Mesenchymal stem cell (in vitro differentiated cells and primary cell): ENCODE measurements around the gene PSMG4.
A peak's percentile ranks its signal among the peaks of the same experiment; 100 is the strongest.

Experiments used
- DNase-seq: peaks from one replicate; pipeline ENCODE4 v3.0.0-alpha.2; 2013
- H2AFZ ChIP-seq: one replicate; pipeline ENCODE4 v1.6.1; 2013; ENCODE audit warnings: low read depth, mild to moderate bottlenecking, control low read depth, inconsistent platforms, low read length, moderate library complexity
- H2AK5ac ChIP-seq: 2 replicates; pipeline ENCODE4 v1.6.1; 2013; ENCODE audit warnings: low read length, moderate library complexity, mild to moderate bottlenecking, inconsistent platforms; ENCODE audit not compliant: severe bottlenecking
- H2BK120ac ChIP-seq: one replicate; pipeline ENCODE4 v1.6.1; 2013; ENCODE audit warnings: low read depth, mild to moderate bottlenecking, inconsistent platforms, low read length, moderate library complexity
- H2BK12ac ChIP-seq, 2 experiments: one replicate each; pipeline ENCODE4 v1.6.1; 2013; ENCODE audit warnings: inconsistent platforms in 2 of 2, low read length in 2 of 2, mild to moderate bottlenecking in 2 of 2, moderate library complexity in 2 of 2, control low read depth in 1 of 2
- H2BK15ac ChIP-seq: one replicate; pipeline ENCODE4 v1.6.1; 2013; ENCODE audit warnings: mild to moderate bottlenecking, low read depth, inconsistent platforms; ENCODE audit not compliant: poor library complexity, severe bottlenecking
- H2BK5ac ChIP-seq: 2 replicates; pipeline ENCODE4 v1.6.1; 2013; ENCODE audit warnings: low read depth, mild to moderate bottlenecking, low read length, control low read depth, inconsistent platforms; ENCODE audit not compliant: poor library complexity, severe bottlenecking
- H3K14ac ChIP-seq, 2 experiments: one replicate each; pipeline ENCODE4 v1.6.1; 2013; ENCODE audit warnings: inconsistent platforms in 2 of 2, low read length in 2 of 2, control low read depth in 1 of 2, mild to moderate bottlenecking in 1 of 2, moderate library complexity in 1 of 2
- H3K18ac ChIP-seq, 2 experiments: one replicate each; pipeline ENCODE4 v1.6.1; 2013; ENCODE audit warnings: inconsistent platforms in 2 of 2, low read length in 2 of 2, control low read depth in 1 of 2, low read depth in 1 of 2, mild to moderate bottlenecking in 1 of 2
- H3K23ac ChIP-seq, 2 experiments: one replicate each; pipeline ENCODE4 v1.6.1; 2013; ENCODE audit warnings: inconsistent platforms in 2 of 2, low read length in 2 of 2, mild to moderate bottlenecking in 2 of 2, moderate library complexity in 2 of 2, control low read depth in 1 of 2
- H3K27ac ChIP-seq: 2 replicates; pipeline ENCODE4 v1.5.1; 2013; ENCODE audit warnings: mild to moderate bottlenecking, moderate library complexity, low read length, control low read depth, inconsistent platforms; ENCODE audit not compliant: poor library complexity, severe bottlenecking
- H3K27me3 ChIP-seq, 2 experiments: 2 replicates each; pipeline versions ENCODE4 v1.6.1 to v1.7.0; 2013; ENCODE audit warnings: low read length in 2 of 2, mild to moderate bottlenecking in 2 of 2, moderate library complexity in 2 of 2, control low read depth in 1 of 2, inconsistent platforms in 1 of 2; ENCODE audit not compliant: control insufficient read depth in 1 of 2, insufficient read depth in 1 of 2
- H3K36me3 ChIP-seq, 2 experiments: 2 replicates each; pipeline versions ENCODE4 v1.6.1 to v1.7.0; 2013; ENCODE audit warnings: low read length in 2 of 2, control low read depth in 1 of 2, inconsistent platforms in 1 of 2, low read depth in 1 of 2, mild to moderate bottlenecking in 1 of 2; ENCODE audit not compliant: insufficient read depth in 2 of 2, control insufficient read depth in 1 of 2
- H3K4ac ChIP-seq, 2 experiments: one replicate each; pipeline ENCODE4 v1.6.1; 2013; ENCODE audit warnings: inconsistent platforms in 2 of 2, low read length in 2 of 2, mild to moderate bottlenecking in 2 of 2, moderate library complexity in 2 of 2, control low read depth in 1 of 2, low read depth in 1 of 2
- H3K4me1 ChIP-seq: 2 replicates; pipeline ENCODE4 v1.6.1; 2013; ENCODE audit warnings: low read depth, low read length, control low read depth; ENCODE audit not compliant: control insufficient read depth, insufficient read depth
- H3K4me2 ChIP-seq: 2 replicates; pipeline ENCODE4 v1.6.1; 2013; ENCODE audit warnings: low read length, mild to moderate bottlenecking, inconsistent platforms; ENCODE audit not compliant: poor library complexity, severe bottlenecking
- H3K4me3 ChIP-seq, 2 experiments: 2 replicates each; pipeline versions ENCODE4 v1.5.1 to v1.7.0; 2013; ENCODE audit warnings: low read length in 2 of 2, mild to moderate bottlenecking in 2 of 2, control low read depth in 1 of 2, low read depth in 1 of 2; ENCODE audit not compliant: insufficient read depth in 1 of 2
- H3K79me1 ChIP-seq: replicated peaks from 2 replicates; pipeline ENCODE4 v1.6.1; 2013; ENCODE audit warnings: mild to moderate bottlenecking, control low read depth, low read length, inconsistent platforms; ENCODE audit not compliant: poor library complexity, severe bottlenecking
- H3K9ac ChIP-seq: 2 replicates; pipeline ENCODE4 v1.7.0; 2013; ENCODE audit warnings: mild to moderate bottlenecking, low read length, moderate library complexity
- H3K9me3 ChIP-seq: 2 replicates; pipeline ENCODE4 v1.7.0; 2013; ENCODE audit warnings: mild to moderate bottlenecking, low read length; ENCODE audit not compliant: control insufficient read depth
- H4K8ac ChIP-seq: one replicate; pipeline ENCODE4 v1.6.1; 2013; ENCODE audit warnings: inconsistent platforms, mild to moderate bottlenecking, low read length, moderate library complexity
- H4K91ac ChIP-seq: one replicate; pipeline ENCODE4 v1.6.1; 2013; ENCODE audit warnings: mild to moderate bottlenecking, low read length, inconsistent platforms
- WGBS: methylation state at CpG from one replicate; pipeline ENCODE4 v1.1.7; 2013; ENCODE audit warnings: mixed read lengths; 5-methylcytosine and 5-hydroxymethylcytosine counted together

The PSMG4 gene

GRCh38 chr6:3286641-3287171 lies 28.0 kb downstream of the PSMG4 start:
- Histone ChIP-seq H3K27me3 (no peaks in the 10 kb centered on the region), H3K4me1 (peaks cover 9% of the 10 kb centered on the region), H2BK12ac (peak overlapping the region in 1 of 2 experiments; percentile 12), H2BK15ac (no peak overlapping the region), H2BK120ac (no peak overlapping the region), H3K18ac (no peak overlapping the region), H2BK5ac (no peak overlapping the region), H2AFZ (no peak overlapping the region), H3K23ac (no peak overlapping the region), H4K8ac (no peak overlapping the region), H4K91ac (peak overlapping the region; percentile 39), H3K36me3 (peaks cover 19 to 80% of the 10 kb centered on the region in 2 experiments), H3K4ac (no peak overlapping the region), H3K9ac (no peak overlapping the region), H3K79me1 (peaks cover 2% of the 10 kb centered on the region), H3K4me2 (no peak overlapping the region), H3K27ac (no peak overlapping the region), H3K14ac (no peak overlapping the region), H2AK5ac (no peak overlapping the region), H3K4me3 (peak overlapping the region in 1 of 2 experiments; percentile 34), H3K9me3 (no peaks in the 10 kb centered on the region)
- WGBS: 94% methylated on average over 24 of the region's 24 CpGs
- DNase-seq: no peak

- peaks cover 7% of the 10 kb centered on the region for H3K4me1 ChIP-seq
- H3K4me2 ChIP-seq: no peak overlapping the region
- no peak overlapping the region for H3K9ac ChIP-seq
- H4K8ac ChIP-seq: no peak overlapping the region
- H2AFZ ChIP-seq: no peak overlapping the region
- H3K23ac ChIP-seq: no peak overlapping the region
- no peak overlapping the region for H4K91ac ChIP-seq
- H3K79me1 ChIP-seq: peaks cover 2% of the 10 kb centered on the region
- H3K18ac ChIP-seq: no peak overlapping the region
- H2BK15ac ChIP-seq: no peak overlapping the region
- H2BK5ac ChIP-seq: no peak overlapping the region
- H2BK120ac ChIP-seq: no peak overlapping the region
- H3K14ac ChIP-seq: no peak overlapping the region
- H3K27ac ChIP-seq: no peak overlapping the region
- no peak overlapping the region for H3K4ac ChIP-seq
- H2BK12ac ChIP-seq: no peak overlapping the region
- WGBS: 86% methylated on average over 8 of the region's 9 CpGs
- no peaks in the 10 kb centered on the region for H3K9me3 ChIP-seq
- H3K27me3 ChIP-seq: no peaks in the 10 kb centered on the region
- peaks cover 19 to 86% of the 10 kb centered on the region in 2 experiments for H3K36me3 ChIP-seq
- no peak for DNase-seq
- no peak overlapping the region for H3K4me3 ChIP-seq
- no peak overlapping the region for H2AK5ac ChIP-seq
Observed at GRCh38 chr6:3287308-3287707, 28.6 kb downstream of the PSMG4 start.

GRCh38 chr6:3287976-3288707 lies 29.4 kb downstream of the PSMG4 start:
- Histone ChIP-seq H2BK5ac (no peak overlapping the region), H2AK5ac (no peak overlapping the region), H3K9me3 (no peaks in the 10 kb centered on the region), H3K79me1 (peaks cover 2% of the 10 kb centered on the region), H3K4ac (no peak overlapping the region), H3K18ac (no peak overlapping the region), H3K14ac (no peak overlapping the region), H2BK12ac (no peak overlapping the region), H4K91ac (no peak overlapping the region), H3K27me3 (no peaks in the 10 kb centered on the region), H3K4me3 (no peak overlapping the region), H2BK15ac (no peak overlapping the region), H3K27ac (no peak overlapping the region), H3K4me2 (no peak overlapping the region), H3K36me3 (peaks cover 19 to 89% of the 10 kb centered on the region in 2 experiments), H3K4me1 (peaks cover 4% of the 10 kb centered on the region), H3K23ac (no peak overlapping the region), H2BK120ac (no peak overlapping the region), H2AFZ (no peak overlapping the region), H3K9ac (no peak overlapping the region), H4K8ac (no peak overlapping the region)
- 92% methylated on average over 17 of the region's 17 CpGs for WGBS
- no peak for DNase-seq

GRCh38 chr6:3288711-3289663 lies 30.2 kb downstream of the PSMG4 start:
- Histone ChIP-seq H3K9ac (no peak overlapping the region), H3K23ac (no peak overlapping the region), H3K4me3 (no peak overlapping the region), H3K4me2 (no peak overlapping the region), H3K27ac (no peak overlapping the region), H2BK5ac (no peak overlapping the region), H3K14ac (no peak overlapping the region), H3K36me3 (peaks cover 12 to 90% of the 10 kb centered on the region in 2 experiments), H3K4ac (no peak overlapping the region), H2AK5ac (no peak overlapping the region), H3K4me1 (peaks cover 6% of the 10 kb centered on the region), H2BK120ac (no peak overlapping the region), H3K79me1 (no peaks in the 10 kb centered on the region), H2BK15ac (no peak overlapping the region), H3K9me3 (no peaks in the 10 kb centered on the region), H4K8ac (no peak overlapping the region), H3K27me3 (no peaks in the 10 kb centered on the region), H4K91ac (peak overlapping the region; percentile 2), H2AFZ (no peak overlapping the region), H3K18ac (no peak overlapping the region), H2BK12ac (no peak overlapping the region)
- no peak for DNase-seq
- 90% methylated on average over 21 of the region's 21 CpGs for whole genome bisulfite sequencing
